ENCODE measurements around the gene KLRC2.
A peak's percentile ranks its signal among the peaks of the same experiment; 100 is the strongest.
"Not testable (repeated sequence)": the region's sequence is repeated elsewhere in the genome, so short reads cannot be mapped to it uniquely, and the experiment has no call there.

KLRC2 gene

GRCh38 chr12:10404798-10405197 is 31.0 kb downstream of the KLRC2 start:
- DNase-seq = no peak

- DNase-seq = no peak
Measured at GRCh38 chr12:10400829-10401228, 35.0 kb downstream of the KLRC2 start.

- no peak for DNase-seq
Measured at GRCh38 chr12:10398168-10398567, 37.6 kb downstream of the KLRC2 start.

DNA sequence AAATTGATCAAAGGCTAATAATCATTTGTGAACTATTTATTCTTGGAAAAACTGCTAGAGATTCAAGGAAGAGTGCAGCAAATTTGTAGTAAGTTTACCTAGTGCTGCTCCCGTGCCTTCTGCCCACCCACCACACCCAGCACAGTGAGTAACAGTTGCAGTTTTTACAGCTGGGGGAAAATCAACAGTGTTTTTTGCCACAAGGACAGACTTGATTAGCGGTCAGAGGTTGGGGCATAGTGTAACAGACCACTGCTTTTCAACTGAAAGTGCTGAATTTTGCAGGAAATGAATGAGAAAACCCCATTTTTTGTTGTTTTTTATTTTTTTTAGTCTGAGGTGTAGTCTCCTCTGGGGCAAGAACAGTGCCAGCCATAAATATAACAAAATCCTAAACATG is 38.5 kb downstream of the KLRC2 start:
- no peak for DNase-seq

GRCh38 chr12:10396176-10396575 is 39.6 kb downstream of the KLRC2 start:
- not testable (repeated sequence) for DNase-seq

- no peak for DNase-seq
Measured at GRCh38 chr12:10395390-10395998, 40.3 kb downstream of the KLRC2 start.

DNA sequence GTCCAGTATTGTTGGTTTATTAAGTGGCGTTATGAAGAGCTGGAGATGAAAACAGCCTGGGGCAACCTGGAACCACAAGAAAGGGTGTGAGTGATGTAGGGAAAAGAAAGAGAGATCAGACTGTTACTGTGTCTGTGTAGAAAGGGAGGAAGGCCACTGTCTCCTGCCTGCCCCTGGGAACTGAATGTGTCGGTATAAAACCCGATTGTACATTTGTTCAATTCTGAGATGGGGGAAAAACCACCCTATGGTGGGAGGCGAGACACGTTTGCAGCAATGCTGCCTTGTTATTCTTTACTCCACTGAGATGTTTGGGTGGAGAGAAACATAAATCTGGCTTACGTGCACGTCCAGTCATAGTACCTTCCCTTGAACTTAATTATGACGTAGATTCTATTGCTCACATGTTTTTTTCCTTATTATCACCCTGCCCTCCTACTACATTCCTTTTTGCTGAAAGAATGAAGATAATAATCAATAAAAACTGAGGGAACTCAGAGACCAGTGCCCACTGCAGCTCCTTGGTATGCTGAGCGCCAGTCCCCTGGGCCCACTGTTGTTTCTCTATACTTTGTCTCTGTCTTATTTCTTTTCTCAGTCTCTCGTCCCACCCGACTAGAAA is 41.2 kb downstream of the KLRC2 start:
- DNase-seq = not testable (repeated sequence)

- peak; percentile 26 for DNase-seq
Measured at GRCh38 chr12:10393291-10393690, 42.5 kb downstream of the KLRC2 start.

GRCh38 chr12:10392394-10392930 is 43.3 kb downstream of the KLRC2 start:
- peak; percentile 68 for DNase-seq

DNA sequence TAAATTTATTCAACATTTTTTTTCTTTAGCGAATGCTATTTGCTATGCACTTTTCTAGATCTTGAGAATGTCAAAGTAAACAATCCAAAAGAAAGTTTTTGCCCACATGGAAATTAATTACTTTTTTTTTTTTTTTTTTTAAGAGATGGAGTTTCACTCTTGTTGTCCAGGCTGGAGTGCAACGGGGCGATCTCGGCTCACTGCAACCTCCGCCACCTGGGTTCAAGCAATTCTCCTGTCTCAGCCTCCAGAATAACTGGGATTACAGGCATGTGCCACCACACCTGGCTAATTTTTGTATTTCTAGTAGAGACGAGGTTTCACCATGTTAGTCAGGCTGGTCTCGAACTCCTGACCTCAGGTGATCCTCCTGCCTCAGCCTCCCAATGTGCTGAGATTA is 44.8 kb downstream of the KLRC2 start:
- not testable (repeated sequence) for DNase-seq

DNA sequence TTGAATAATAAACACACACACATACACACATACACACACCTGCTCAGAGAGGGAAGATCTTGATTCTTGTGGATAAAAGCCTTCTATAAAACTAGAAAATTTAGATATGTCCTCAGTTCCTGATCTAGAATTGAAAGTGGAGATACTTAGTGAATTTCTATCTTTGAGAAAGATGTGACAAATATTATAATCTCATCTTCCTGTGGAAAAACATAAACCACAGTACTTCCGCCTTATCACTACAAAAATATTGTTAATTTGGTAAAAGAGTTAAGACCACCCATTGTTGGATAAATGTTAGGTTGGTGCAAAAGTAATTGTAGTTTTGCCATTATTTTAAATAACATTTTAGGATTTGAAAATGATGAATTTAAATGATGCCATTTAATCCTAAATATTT is 45.9 kb downstream of the KLRC2 start, which contains the start of gene KLRK1:
TSS of gene KLRK1 (minus strand) at position 138 of the 400 bp plus-strand sequence. CDS start 1,231 bp downstream, outside the sequence.
- DNase-seq = no peak

DNA sequence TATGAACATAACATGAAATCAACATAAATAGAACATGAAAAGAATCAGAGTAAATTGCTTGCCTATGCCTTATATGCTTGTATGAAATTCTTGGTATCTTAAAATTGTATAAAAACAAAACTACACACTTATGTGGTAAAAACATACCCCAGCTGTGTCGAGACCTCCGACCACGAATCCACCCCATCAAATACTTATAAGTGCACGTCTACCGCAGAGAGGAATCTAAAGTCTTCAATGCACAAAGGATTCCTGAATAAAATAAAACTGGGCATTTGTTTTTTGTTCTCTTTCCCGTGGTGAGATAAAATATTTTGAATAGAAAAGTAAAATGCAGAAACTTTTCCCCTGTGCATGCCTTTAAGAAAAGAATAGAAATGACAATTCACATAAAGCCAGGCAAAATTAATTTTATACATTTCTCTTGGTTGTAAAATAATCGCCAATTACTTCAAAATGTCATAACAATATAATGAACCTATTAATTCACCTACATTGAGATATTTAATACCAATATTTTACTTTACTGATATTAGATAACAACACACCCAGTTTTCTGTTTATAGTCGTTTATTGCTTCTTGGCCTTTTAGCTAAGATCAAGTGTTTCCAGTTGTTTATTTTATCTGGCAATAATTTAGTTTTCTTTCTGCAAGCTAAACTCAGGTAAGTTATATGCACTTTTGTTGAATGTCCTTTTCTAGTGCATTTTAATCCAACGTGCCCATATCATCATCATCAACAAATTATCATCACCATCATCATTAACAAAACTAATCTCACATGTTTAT is 47.0 kb downstream of the KLRC2 start:
- DNase-seq = no peak

DNA sequence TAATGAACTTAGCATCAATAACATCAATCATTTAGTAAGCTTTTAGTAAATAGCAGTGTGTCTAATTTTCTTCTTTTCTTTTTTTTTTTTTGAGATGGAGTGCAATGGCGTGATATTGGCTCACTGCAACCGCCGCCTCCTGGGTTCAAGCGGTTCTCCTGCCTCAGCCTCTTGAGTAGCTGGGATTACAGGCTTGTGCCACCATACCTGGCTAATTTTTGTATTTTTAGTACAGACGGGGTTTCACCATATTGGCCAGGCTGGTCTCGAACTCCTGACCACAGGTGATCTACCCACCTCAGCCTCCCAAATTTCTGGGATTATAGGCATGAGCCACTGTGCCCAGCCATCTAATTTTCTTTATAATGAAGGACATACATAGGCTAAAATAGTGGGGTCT is 48.3 kb downstream of the KLRC2 start:
- not testable (repeated sequence) for DNase-seq

- no peak for DNase-seq
Measured at GRCh38 chr12:10386857-10387256, 49.0 kb downstream of the KLRC2 start.

DNA sequence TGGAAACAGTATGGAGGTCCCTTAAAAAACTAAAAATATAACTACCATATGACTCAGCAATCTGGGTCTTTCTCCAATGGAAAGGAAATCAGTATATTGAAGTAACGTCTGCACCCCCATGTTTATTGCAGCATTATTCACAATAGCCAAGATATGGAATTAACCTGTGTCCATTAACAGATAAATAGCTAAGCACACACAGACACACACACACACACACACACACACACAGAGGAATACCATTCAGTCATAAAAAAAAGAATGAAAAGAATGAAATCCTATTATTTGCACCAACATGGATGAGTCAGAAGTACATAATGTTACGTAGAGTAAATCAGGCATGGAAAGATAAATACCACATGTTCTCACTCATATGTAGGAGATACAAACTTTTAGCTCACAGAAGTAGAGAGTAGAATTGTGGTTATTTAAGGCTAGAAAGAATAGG is 50.6 kb downstream of the KLRC2 start:
- no peak for DNase-seq

GRCh38 chr12:10384191-10384590 is 51.6 kb downstream of the KLRC2 start:
- DNase-seq = no peak

- DNase-seq = no peak
Measured at GRCh38 chr12:10381928-10382628, 53.7 kb downstream of the KLRC2 start.
